HG03342 (cell line): Measurements from ENCODE around the gene ACOT13.
A peak's percentile ranks its signal among the peaks of the same experiment; 100 is the strongest.
"Not testable (repeated sequence)": the region's sequence is repeated elsewhere in the genome, so short reads cannot be mapped to it uniquely, and the experiment has no call there.

Source experiments
- ATAC-seq: cut with Tn5 transposase; IDR thresholded peaks from one replicate; pipeline ENCODE4 v1.9.1; 2021; ENCODE audit warnings: mild to moderate bottlenecking, moderate library complexity; ENCODE audit not compliant: unreplicated experiment

ACOT13 gene

GRCh38 chr6:24691550-24691949 lies 24.7 kb downstream of the ACOT13 start:
- no peak for ATAC-seq

- no peak for ATAC-seq
Measured at GRCh38 chr6:24692003-24692402, 25.1 kb downstream of the ACOT13 start.

- ATAC-seq, result no peak
Measured at GRCh38 chr6:24692415-24692814, 25.5 kb downstream of the ACOT13 start.

- ATAC-seq, result no peak
Measured at GRCh38 chr6:24692848-24693592, 26.1 kb downstream of the ACOT13 start.

GRCh38 chr6:24694198-24694597 lies 27.3 kb downstream of the ACOT13 start:
- ATAC-seq, result no peak

- ATAC-seq, result peak; percentile 61
Measured at GRCh38 chr6:24695635-24696034, 28.8 kb downstream of the ACOT13 start.

- ATAC-seq, result no peak
Measured at GRCh38 chr6:24696097-24696496, 29.2 kb downstream of the ACOT13 start.

- no peak for ATAC-seq
Measured at GRCh38 chr6:24699521-24700359, 32.9 kb downstream of the ACOT13 start.

GRCh38 chr6:24702720-24703282 lies 35.9 kb downstream of the ACOT13 start:
- ATAC-seq, result no peak

GRCh38 chr6:24704468-24704867 lies 37.6 kb downstream of the ACOT13 start:
- ATAC-seq, result no peak

- no peak for ATAC-seq
Measured at GRCh38 chr6:24708612-24709011, 41.7 kb downstream of the ACOT13 start.

GRCh38 chr6:24709014-24709711 lies 42.3 kb downstream of the ACOT13 start:
- no peak for ATAC-seq

- ATAC-seq, result no peak
Measured at GRCh38 chr6:24710519-24711303, 43.8 kb downstream of the ACOT13 start.

GRCh38 chr6:24716602-24717148 lies 49.8 kb downstream of the ACOT13 start:
- not testable (repeated sequence) for ATAC-seq

GRCh38 chr6:24718449-24719124 lies 51.7 kb downstream of the ACOT13 start:
- ATAC-seq, result no peak

GRCh38 chr6:24719125-24719971 lies 52.5 kb downstream of the ACOT13 start, which contains the start of gene C6orf62:
Gene C6orf62, minus strand, starts transcription at chr6:24719154. Its CDS starts 486 bp downstream, at chr6:24718668.
- peak; percentile 25 for ATAC-seq

GRCh38 chr6:24720131-24720603 lies 53.3 kb downstream of the ACOT13 start:
- no peak for ATAC-seq
